NCI-H82 (cell line): Measurements from ENCODE around the gene SLC38A9.
"Not testable (repeated sequence)": the region's sequence is repeated elsewhere in the genome, so short reads cannot be mapped to it uniquely, and the experiment has no call there.

Source experiments
- DNase-seq: peaks from one replicate; lab custom pipeline; 2025; lab: John Stamatoyannopoulos, UW

Gene SLC38A9

GRCh38 chr5:55609413-55609812 is 102.7 kb downstream of the SLC38A9 start:
- no peak for DNase-seq

DNA sequence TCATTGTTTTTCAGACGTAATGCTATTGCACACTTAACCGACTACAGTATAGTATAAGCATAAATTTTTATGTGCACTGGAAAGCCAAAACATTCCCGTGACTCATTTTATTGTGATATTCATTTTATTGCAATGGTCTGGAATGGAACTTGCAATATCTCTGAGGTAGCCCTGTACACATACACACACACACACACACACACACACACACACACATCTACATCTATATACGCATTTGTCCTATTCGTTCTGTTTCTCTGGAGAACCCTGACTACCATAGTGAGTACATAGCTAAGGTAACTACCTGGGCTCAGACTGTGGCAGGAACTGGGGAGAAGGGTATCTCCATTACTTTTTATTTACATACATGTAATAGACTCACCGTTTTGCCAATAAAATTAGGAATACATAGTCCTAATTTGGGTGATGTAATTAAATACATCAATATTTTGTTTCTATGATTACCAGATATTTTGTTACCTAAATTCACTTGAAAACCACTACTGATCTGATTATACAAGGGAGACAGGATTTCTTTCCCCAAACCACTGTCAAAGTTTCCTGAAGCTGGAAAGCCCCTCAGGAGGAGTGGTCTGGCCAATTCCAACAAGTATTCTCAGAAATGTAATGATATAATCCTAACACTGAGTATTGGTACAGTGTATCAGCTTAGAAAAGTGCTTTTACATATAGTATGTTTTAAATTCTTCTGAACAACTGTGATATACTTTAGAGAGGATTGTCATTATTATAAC is 103.4 kb downstream of the SLC38A9 start:
- DNase-seq = no peak

DNA sequence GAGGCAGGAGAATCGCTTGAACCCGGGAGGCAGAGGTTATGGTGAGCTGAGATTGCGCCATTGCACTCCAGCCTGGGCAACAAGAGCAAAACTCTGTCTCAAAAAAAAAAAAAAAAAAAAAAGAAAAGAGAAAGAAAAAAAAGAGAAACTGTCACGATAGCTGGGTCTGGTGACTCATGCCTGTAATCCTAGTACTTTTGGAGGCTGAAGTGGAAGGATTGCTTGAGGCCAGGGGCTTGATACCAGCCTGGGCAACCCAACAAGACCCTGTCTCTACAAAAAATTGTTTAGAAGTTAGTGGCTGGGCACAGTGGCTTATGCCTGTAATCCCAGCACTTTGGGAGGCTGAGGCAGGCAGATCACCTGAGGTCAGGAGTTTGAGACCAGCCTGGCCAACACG is 104.8 kb downstream of the SLC38A9 start:
- not testable (repeated sequence) for DNase-seq

DNA sequence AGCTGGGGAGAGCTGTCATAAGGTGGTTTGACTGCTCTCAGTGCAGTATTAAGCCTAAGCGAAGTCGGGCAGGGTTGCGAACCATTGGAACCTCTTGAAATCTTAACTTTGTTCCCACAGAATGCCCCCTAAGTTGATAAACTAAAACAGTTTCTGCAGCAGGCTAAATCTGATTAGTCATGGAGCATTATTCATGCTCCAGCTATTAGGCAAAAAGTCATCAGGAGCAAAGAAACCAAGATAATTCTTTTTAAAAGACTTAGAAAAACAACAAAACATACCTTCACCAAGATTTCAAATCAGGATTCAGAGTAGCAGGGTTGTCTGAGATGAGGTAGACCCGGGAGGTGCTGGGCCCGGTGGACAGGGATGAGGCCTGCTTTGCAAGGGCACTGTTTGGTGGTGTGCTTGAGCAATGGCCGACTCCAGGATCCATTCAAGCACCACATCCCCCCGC is 107.5 kb downstream of the SLC38A9 start:
- DNase-seq = no peak

GRCh38 chr5:55603922-55604321 is 108.2 kb downstream of the SLC38A9 start:
- no peak for DNase-seq

DNA sequence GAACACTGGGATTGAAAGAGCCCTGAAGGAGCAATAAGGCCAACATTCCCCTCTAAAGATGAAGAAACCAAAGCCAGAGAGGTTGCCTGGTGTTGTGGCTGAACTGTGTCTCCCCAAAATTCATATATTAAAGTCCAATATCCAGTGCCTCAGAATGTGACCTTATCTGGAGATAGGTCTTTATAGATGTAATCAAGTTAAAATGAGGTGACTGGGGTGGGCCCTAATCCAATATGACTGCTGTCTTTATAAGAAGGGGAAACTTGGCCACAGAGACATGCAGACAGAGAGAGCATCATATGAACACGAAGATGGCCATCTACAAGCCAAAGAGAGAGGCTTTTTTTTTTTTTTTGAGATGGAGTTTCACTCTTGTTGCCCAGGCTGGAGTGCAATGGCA is 110.5 kb downstream of the SLC38A9 start:
- no peak for DNase-seq

DNA sequence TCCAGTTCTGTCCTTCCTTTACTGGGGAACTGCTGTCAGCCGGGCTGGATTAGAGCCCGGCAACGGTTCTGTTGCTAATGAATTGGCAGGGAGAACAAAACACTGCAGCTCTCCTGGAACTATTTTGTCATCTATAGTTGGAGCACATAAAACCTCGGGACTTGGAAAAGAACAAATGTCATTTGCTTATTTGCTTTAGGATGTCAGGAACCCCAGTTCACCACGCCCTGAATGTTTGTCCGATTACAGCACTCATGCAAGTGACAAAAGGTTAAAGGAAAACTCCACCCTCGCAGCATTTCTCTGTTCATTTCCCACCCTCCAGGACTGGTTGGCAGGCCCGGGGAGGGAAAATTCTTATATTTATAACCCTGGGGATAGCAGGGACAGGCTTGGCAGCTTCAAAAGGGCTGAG is 110.9 kb downstream of the SLC38A9 start:
- DNase-seq = no peak

GRCh38 chr5:55600497-55601203 is 111.5 kb downstream of the SLC38A9 start:
- DNase-seq = no peak

DNA sequence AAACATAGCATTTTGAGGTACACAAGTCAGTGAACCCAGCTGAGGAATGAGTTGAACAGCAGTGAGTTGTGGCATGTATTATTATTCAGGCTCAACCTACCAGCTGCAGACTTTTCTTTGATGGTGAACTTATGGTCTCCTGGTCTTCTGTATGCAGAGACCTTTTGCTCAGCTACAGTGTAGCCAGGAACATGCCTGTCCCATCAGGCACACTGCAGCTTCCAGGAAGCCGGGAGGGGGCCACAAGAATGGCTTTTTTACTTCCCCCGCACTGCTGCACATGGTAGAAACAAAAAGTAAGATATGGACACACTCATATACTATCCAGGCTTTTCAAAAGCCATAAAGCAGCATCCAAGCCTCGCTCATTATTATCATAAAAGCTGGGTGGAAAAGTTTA is 112.0 kb downstream of the SLC38A9 start:
- DNase-seq = no peak

DNA sequence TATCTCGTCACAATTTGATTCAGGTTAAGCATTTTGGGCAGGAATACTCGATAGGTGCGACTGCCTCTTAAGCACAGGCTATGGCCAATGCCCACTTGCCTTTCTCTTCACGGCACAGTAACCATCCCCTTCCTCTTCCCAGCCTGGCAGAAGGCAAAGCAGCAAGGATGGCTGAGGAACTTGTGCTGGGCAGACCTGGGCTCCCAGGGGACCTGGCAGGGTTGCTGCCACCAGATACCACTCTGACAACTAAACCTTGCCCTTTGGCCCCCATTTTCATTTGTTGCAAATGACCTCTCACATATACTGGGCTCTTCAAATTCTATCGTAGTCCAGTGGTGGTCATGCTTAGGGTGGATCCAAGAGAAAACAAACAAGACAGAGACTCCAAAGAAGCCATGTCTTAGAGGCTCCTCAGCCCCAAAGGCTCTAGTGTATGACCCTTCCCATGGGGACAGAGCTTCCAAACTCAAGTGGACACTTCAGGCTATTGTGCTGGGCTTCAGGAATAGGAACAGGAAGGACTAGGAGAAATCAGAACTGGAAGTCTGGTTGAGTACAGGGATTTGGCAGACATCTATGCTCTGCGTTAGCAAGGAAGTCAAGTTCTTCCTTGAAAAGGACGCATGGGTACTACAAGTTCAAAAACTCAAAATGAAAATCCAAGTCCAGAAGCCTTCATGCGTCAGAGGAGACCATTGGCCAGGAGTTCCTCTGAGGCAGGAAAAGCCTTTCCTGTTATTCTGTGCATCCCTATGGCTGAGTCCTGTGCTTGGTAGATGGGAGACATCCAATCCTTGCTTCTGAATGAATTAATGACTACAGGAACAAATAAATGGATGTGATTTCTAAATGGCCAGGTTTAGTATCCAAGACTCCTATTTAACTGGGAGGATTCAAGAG is 112.7 kb downstream of the SLC38A9 start:
- DNase-seq = no peak

- DNase-seq = peak; percentile 11
These were observed 114.8 kb downstream of the SLC38A9 start for GRCh38 chr5:55597014-55597981.

GRCh38 chr5:55594671-55595070 is 117.5 kb downstream of the SLC38A9 start:
- no peak for DNase-seq

DNA sequence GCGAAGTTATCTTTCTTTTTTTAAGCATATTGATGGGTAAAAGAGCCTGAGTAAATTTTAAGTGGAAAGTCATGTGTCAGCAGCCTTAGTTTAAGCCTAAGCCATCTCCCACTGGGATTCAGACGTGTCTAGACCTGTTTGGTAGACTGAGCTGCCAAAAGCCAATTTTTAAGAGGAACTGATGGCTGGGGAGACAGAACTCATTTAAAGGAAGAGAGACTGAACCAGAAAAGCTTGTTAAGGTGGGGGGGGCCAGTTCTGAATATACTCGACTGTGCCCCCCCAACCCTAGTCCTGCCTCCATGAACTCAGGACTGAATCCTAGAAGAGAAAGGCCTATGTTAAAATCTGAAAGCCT is 119.0 kb downstream of the SLC38A9 start:
- peak; percentile 38 for DNase-seq

GRCh38 chr5:55592388-55593114 is 119.6 kb downstream of the SLC38A9 start:
- DNase-seq = no peak

- DNase-seq = no peak
These were observed 120.4 kb downstream of the SLC38A9 start for GRCh38 chr5:55591686-55592085.

DNA sequence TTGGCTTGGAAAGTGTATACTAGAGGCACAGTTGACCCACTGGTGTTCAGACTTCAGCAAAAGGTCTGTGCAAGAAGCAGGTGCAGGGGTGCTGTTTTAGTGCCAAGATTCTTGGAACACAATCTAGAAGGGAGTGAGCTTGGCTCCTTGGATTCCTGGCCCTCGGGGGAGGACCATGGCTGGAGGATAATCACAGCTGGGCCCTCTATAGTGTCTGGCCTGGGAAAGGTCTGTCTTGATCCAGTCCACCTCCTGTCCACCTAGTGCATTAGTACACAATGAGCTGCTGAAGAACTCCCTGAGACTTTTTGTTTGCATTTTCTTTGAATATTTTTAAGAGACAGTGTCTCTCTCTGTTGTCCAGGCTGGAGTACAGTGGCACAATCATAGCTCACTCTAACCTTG is 126.9 kb downstream of the SLC38A9 start:
- DNase-seq = no peak

GRCh38 chr5:55584398-55585205 is 127.5 kb downstream of the SLC38A9 start:
- DNase-seq = no peak

GRCh38 chr5:55583578-55583977 is 128.5 kb downstream of the SLC38A9 start:
- DNase-seq = no peak

DNA sequence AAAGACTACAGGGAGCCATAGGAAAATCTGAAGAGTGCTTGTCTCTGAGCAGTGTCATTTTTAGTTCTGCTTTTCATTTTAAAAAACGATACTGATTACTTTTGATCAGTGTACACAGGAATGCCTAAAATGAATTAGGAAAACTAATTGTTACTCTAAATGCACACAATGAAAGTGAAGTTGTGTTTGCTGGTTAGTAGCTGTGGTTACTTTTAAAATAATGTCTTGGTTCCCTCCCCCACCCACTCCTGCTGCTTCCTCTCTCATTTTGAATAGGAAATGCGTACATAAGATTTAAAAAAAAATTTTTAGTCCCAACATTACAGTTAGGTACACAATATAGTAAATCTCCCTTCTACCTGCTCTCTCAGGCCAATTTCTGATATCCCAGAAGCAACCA is 129.9 kb downstream of the SLC38A9 start:
- no peak for DNase-seq

- no peak for DNase-seq
These were observed 132.1 kb downstream of the SLC38A9 start for GRCh38 chr5:55580042-55580441.
